PC-9 (cell line): ENCODE results near the gene SLC25A21.

Source experiments
- CTCF ChIP-seq: fragments of 200-600 bp; sonication (generic); conservative IDR thresholded peaks from 2 replicates; pipeline ENCODE4 v1.6.1; 2017; ENCODE audit warnings: mixed run types, antibody characterized with exemption, mild to moderate bottlenecking, moderate library complexity
- EZH2 ChIP-seq: fragments of 200-600 bp; sonication (generic); IDR thresholded peaks from 2 replicates; pipeline ENCODE4 v1.8.0; 2017; ENCODE audit warnings: antibody characterized with exemption, low read depth

GRCh38 chr14:36988568-36988967 is 183.8 kb downstream of the SLC25A21 start:
- TF ChIP-seq CTCF (no peak), EZH2 (no peak)
